PC-9 (cell line): ENCODE measurements around the gene NIPAL1. TPM values are rescaled to one million over a fixed set of nuclear protein-coding genes. Genes with fewer than 3 reads are reported as not detected.
"Not testable (repeated sequence)": the region's sequence is repeated elsewhere in the genome, so short reads cannot be mapped to it uniquely, and the experiment has no call there.

ENCODE experiments used
- BruUV-seq: library from RNA; stranded (reverse); fragments of 400-500 nt; replicated peaks from 2 replicates; lab custom pipeline; 2021; lab: Mats Ljungman, UMichigan
- CTCF ChIA-PET: fragments of 300-600 bp; sonication (Branson Sonifier 250); formaldehyde crosslinking; loops from one replicate; lab custom pipeline; 2022; ENCODE audit warnings: antibody characterized with exemption; lab: Charles Lee
- POLR2A ChIA-PET: fragments of 300-600 bp; sonication (Branson Sonifier 250); formaldehyde crosslinking; loops from one replicate; lab custom pipeline; 2022; ENCODE audit warnings: antibody characterized with exemption; ENCODE audit not compliant: unreplicated experiment; lab: Charles Lee
- DNase-seq, 2 experiments: peaks; one replicate each; pipeline versions ENCODE4 v3.0.0 to v3.0.0-alpha.2; 2015 to 2022; ENCODE audit warnings: mixed read lengths in 1 of 2
- H2AFZ ChIP-seq: fragments of 200-600 bp; sonication (generic); 2 replicates; pipeline ENCODE4 v1.8.1; 2017; ENCODE audit warnings: antibody characterized with exemption
- H3F3A ChIP-seq: fragments of 200-600 bp; sonication (generic); 2 replicates; pipeline ENCODE4 v1.8.1; 2017; ENCODE audit warnings: antibody characterized with exemption, mild to moderate bottlenecking, low read depth; ENCODE audit not compliant: insufficient read depth
- H3K27ac ChIP-seq: fragments of 200-600 bp; sonication (generic); 2 replicates; pipeline ENCODE4 v1.6.1; 2016; ENCODE audit warnings: mixed run types
- H3K27me3 ChIP-seq: fragments of 200-600 bp; sonication (generic); 2 replicates; pipeline ENCODE4 v1.6.1; 2016; ENCODE audit warnings: low read depth, mixed run types; ENCODE audit not compliant: insufficient read depth
- H3K36me3 ChIP-seq: fragments of 200-600 bp; sonication (generic); 2 replicates; pipeline ENCODE4 v1.6.1; 2016; ENCODE audit warnings: low read depth, mixed run types
- H3K4me1 ChIP-seq: fragments of 200-600 bp; sonication (generic); replicated peaks from 2 replicates; pipeline ENCODE4 v1.6.1; 2016; ENCODE audit warnings: mixed run types; ENCODE audit not compliant: insufficient read depth
- H3K4me2 ChIP-seq: fragments of 200-600 bp; sonication (generic); 2 replicates; pipeline ENCODE4 v1.6.1; 2017; ENCODE audit warnings: mixed run types
- H3K4me3 ChIP-seq: fragments of 200-600 bp; sonication (generic); 2 replicates; pipeline ENCODE4 v1.6.1; 2016; ENCODE audit warnings: mixed run types
- H3K79me2 ChIP-seq: fragments of 200-600 bp; sonication (generic); 2 replicates; pipeline ENCODE4 v1.6.1; 2017; ENCODE audit warnings: low read depth, mixed run types
- H3K9me2 ChIP-seq: fragments of 200-600 bp; sonication (generic); 2 replicates; pipeline ENCODE4 v1.8.1; 2017; ENCODE audit warnings: mild to moderate bottlenecking; ENCODE audit not compliant: insufficient read depth
- H3K9me3 ChIP-seq: fragments of 200-600 bp; sonication (generic); 2 replicates; pipeline ENCODE4 v1.8.1; 2016; ENCODE audit warnings: low read depth; ENCODE audit not compliant: insufficient read depth
- H4K20me1 ChIP-seq: fragments of 200-600 bp; sonication (generic); 2 replicates; pipeline ENCODE4 v1.8.1; 2017; ENCODE audit not compliant: insufficient read depth
- CTCF ChIP-seq: fragments of 200-600 bp; sonication (generic); conservative IDR thresholded peaks from 2 replicates; pipeline ENCODE4 v1.6.1; 2017; ENCODE audit warnings: mixed run types, antibody characterized with exemption, mild to moderate bottlenecking, moderate library complexity
- EZH2 ChIP-seq: fragments of 200-600 bp; sonication (generic); IDR thresholded peaks from 2 replicates; pipeline ENCODE4 v1.8.0; 2017; ENCODE audit warnings: antibody characterized with exemption, low read depth
- intact Hi-C: fragments of 100-400 bp; cut with micrococcal nuclease; formaldehyde crosslinking; loops from one replicate; pipeline ENCODE4 v1.10.0; 2022; ENCODE audit not compliant: unreplicated experiment
- total RNA-seq: library from RNA; stranded (reverse); gene quantifications from 2 replicates; pipeline ENCODE4 v1.2.3, GENCODE V29; 2021

Gene NIPAL1
- total RNA-seq, 1 experiment from 2014 or later = 8.2 TPM

DNA sequence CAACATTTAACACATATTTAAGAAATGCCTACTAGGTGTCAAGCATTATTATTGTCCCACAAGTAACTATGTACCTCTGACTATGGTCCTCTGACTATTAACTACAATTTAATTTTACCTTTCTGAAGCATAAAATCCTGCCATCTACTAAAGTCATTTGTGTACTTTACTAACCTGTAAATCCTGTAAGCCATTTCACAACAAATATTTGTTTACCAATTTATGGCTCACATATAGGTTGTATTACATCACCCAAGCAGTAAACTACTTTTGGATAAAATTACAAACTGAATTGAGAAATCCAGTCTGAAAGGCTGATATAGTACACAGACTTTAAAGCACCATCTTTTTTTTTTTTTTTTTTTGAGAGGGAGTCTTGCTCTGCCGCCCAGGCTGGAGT, 43.9 kb upstream of the NIPAL1 start:
- intact Hi-C loops = no loop called here
- peak in 1 of 2 experiments; percentile 68 for DNase-seq
- H3K4me3 ChIP-seq = no peak overlapping the region
- no TSS peak for BruUV-seq
- TF ChIP-seq EZH2 (no peak), CTCF (no peak)
- H2AFZ ChIP-seq = 0 out of 2 replicates have a peak overlapping the region, but pooled peaks have one; percentile 16
- no peaks in the 10 kb centered on the region; the same call in 1 of the 2 replicates for H3K9me3 ChIP-seq
- ChIA-PET CTCF (no interaction called here), POLR2A (no interaction called here)
- no peaks in the 10 kb centered on the region for H3K79me2 ChIP-seq
- no peaks in the 10 kb centered on the region for H4K20me1 ChIP-seq
- no peaks in the 10 kb centered on the region for H3K27me3 ChIP-seq
- H3K36me3 ChIP-seq = no peaks in the 10 kb centered on the region
- H3F3A ChIP-seq = no peaks in the 10 kb centered on the region
- H3K4me1 ChIP-seq = peaks cover 18% of the 10 kb centered on the region
- no peak overlapping the region; the same call in 1 of the 2 replicates for H3K27ac ChIP-seq
- H3K4me2 ChIP-seq = no peak overlapping the region
- H3K9me2 ChIP-seq = no peaks in the 10 kb centered on the region

GRCh38 chr4:47974566-47974965, 42.0 kb upstream of the NIPAL1 start:
- H3K4me3 ChIP-seq = no peak overlapping the region
- no TSS peak for BruUV-seq
- no peak for DNase-seq
- no peaks in the 10 kb centered on the region for H3K27me3 ChIP-seq
- H3K4me1 ChIP-seq = peaks cover 14% of the 10 kb centered on the region
- no peaks in the 10 kb centered on the region for H3K36me3 ChIP-seq
- no peaks in the 10 kb centered on the region for H4K20me1 ChIP-seq
- CTCF ChIA-PET = no interaction called here
- no peak overlapping the region for H2AFZ ChIP-seq
- H3K4me2 ChIP-seq = no peak overlapping the region
- no peaks in the 10 kb centered on the region for H3K79me2 ChIP-seq
- no peak overlapping the region for H3K27ac ChIP-seq
- no peaks in the 10 kb centered on the region for H3F3A ChIP-seq
- no peaks in the 10 kb centered on the region for H3K9me2 ChIP-seq
- intact Hi-C loops = no loop called here
- no peak for TF ChIP-seq CTCF
- TF ChIP-seq EZH2 = no peak
- POLR2A ChIA-PET = no interaction called here
- H3K9me3 ChIP-seq = no peaks in the 10 kb centered on the region; the same call in 1 of the 2 replicates

DNA sequence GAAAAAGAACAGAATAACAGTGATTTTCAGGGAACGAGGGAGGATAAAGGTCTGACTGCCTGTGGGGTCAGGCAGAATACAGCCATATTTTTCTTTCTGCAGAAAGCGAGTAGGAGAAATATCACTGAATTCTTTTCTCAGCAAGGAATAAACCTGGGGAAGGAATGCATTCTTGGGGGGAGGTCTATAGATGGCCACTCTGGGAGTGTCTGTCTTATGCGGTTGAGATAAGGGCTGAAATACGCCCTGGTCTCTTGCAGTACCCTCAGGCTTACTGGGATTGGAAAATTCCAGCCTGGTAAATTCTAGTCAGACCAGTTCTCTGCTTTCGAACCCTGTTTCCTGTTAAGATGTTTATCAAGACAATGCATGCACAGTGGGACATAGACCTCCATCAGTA, 26.4 kb upstream of the NIPAL1 start:
- Histone ChIP-seq H3F3A (no peaks in the 10 kb centered on the region; the same call in 1 of the 2 replicates), H3K4me2 (no peak overlapping the region), H3K4me1 (no peaks in the 10 kb centered on the region), H3K4me3 (no peak overlapping the region), H4K20me1 (no peaks in the 10 kb centered on the region), H2AFZ (no peak overlapping the region), H3K27ac (no peak overlapping the region), H3K27me3 (no peaks in the 10 kb centered on the region), H3K36me3 (no peaks in the 10 kb centered on the region), H3K9me3 (peaks cover 42% of the 10 kb centered on the region; the same call in 1 of the 2 replicates), H3K9me2 (no peaks in the 10 kb centered on the region), H3K79me2 (no peaks in the 10 kb centered on the region)
- no TSS peak for BruUV-seq
- TF ChIP-seq CTCF = no peak
- TF ChIP-seq EZH2 = no peak
- intact Hi-C loops = no loop called here
- no peak for DNase-seq
- ChIA-PET CTCF (no interaction called here), POLR2A (no interaction called here)

GRCh38 chr4:47992475-47992874, 24.1 kb upstream of the NIPAL1 start:
- BruUV-seq, H3K36me3 ChIP-seq, H3K4me2 ChIP-seq, POLR2A ChIA-PET, H4K20me1 ChIP-seq, intact Hi-C loops, H3K27me3 ChIP-seq, H2AFZ ChIP-seq, H3K79me2 ChIP-seq, H3K9me2 ChIP-seq, CTCF ChIA-PET, H3K4me1 ChIP-seq, H3K4me3 ChIP-seq, DNase-seq, H3K27ac ChIP-seq, H3F3A ChIP-seq: not testable (repeated sequence)
- H3K9me3 ChIP-seq = peaks cover 51% of the 10 kb centered on the region
